Neural cell (in vitro differentiated cells): ENCODE data around the gene OSBPL8.

Source experiments
- EZH2 ChIP-seq: fragments of 200-600, 300-800 bp; shearing (Covaris generic), sonication (generic); IDR thresholded peaks from 2 replicates; pipeline ENCODE4 v1.6.1; 2014; ENCODE audit warnings: antibody characterized with exemption, low read length, borderline replicate concordance, mild to moderate bottlenecking; ENCODE audit not compliant: insufficient read depth, poor library complexity, severe bottlenecking
- MXI1 ChIP-seq: fragments of 450-650 bp; conservative IDR thresholded peaks from 2 replicates; pipeline ENCODE4 v1.6.1; 2014; ENCODE audit warnings: antibody characterized with exemption, mild to moderate bottlenecking; ENCODE audit not compliant: poor library complexity, severe bottlenecking
- POLR2AphosphoS5 ChIP-seq: IDR thresholded peaks from 2 replicates; pipeline ENCODE4 v1.6.1; 2012
- RAD21 ChIP-seq: fragments of 450-650 bp; conservative IDR thresholded peaks from 2 replicates; pipeline ENCODE4 v1.6.1; 2014; ENCODE audit warnings: antibody characterized with exemption, mild to moderate bottlenecking, moderate library complexity
- TAF1 ChIP-seq: IDR thresholded peaks from 2 replicates; pipeline ENCODE4 v1.6.1; 2012; ENCODE audit warnings: low read depth
- TF ChIP-seq, protein P1 (sequence below): fragments of 450-650 bp; IDR thresholded peaks from 2 replicates; pipeline ENCODE4 v1.5.1; 2014; ENCODE audit warnings: antibody characterized with exemption, mild to moderate bottlenecking, moderate library complexity; ENCODE audit not compliant: poor library complexity, severe bottlenecking
- TF ChIP-seq, protein P2 (sequence below): IDR thresholded peaks from 2 replicates; pipeline ENCODE4 v1.6.1; 2012; ENCODE audit warnings: borderline replicate concordance

DNA sequence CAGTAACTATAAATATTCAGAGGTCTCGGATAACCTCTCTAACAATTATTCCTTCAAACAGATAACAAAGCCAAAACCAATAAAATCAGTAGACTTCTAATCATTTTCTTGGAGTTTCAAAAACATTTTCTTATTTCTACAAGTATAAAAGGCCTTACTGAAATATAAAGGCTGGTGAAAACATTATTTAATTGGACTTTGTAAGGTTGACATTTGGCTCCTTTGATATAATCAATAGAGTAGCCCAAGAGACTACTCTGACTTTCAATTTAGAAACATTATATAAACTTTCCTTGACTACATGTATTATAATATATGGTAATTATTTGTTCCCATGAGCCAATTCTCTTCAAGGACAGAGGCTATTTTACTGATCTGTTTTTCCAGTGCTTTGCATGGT, 68.3 kb downstream of the OSBPL8 start:
- TF ChIP-seq POLR2AphosphoS5 (no peak), EZH2 (no peak), RAD21 (no peak), TAF1 (no peak), MXI1 (no peak)
- TF ChIP-seq, protein P1, sequence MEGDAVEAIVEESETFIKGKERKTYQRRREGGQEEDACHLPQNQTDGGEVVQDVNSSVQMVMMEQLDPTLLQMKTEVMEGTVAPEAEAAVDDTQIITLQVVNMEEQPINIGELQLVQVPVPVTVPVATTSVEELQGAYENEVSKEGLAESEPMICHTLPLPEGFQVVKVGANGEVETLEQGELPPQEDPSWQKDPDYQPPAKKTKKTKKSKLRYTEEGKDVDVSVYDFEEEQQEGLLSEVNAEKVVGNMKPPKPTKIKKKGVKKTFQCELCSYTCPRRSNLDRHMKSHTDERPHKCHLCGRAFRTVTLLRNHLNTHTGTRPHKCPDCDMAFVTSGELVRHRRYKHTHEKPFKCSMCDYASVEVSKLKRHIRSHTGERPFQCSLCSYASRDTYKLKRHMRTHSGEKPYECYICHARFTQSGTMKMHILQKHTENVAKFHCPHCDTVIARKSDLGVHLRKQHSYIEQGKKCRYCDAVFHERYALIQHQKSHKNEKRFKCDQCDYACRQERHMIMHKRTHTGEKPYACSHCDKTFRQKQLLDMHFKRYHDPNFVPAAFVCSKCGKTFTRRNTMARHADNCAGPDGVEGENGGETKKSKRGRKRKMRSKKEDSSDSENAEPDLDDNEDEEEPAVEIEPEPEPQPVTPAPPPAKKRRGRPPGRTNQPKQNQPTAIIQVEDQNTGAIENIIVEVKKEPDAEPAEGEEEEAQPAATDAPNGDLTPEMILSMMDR, result no peak
- TF ChIP-seq, protein P2, sequence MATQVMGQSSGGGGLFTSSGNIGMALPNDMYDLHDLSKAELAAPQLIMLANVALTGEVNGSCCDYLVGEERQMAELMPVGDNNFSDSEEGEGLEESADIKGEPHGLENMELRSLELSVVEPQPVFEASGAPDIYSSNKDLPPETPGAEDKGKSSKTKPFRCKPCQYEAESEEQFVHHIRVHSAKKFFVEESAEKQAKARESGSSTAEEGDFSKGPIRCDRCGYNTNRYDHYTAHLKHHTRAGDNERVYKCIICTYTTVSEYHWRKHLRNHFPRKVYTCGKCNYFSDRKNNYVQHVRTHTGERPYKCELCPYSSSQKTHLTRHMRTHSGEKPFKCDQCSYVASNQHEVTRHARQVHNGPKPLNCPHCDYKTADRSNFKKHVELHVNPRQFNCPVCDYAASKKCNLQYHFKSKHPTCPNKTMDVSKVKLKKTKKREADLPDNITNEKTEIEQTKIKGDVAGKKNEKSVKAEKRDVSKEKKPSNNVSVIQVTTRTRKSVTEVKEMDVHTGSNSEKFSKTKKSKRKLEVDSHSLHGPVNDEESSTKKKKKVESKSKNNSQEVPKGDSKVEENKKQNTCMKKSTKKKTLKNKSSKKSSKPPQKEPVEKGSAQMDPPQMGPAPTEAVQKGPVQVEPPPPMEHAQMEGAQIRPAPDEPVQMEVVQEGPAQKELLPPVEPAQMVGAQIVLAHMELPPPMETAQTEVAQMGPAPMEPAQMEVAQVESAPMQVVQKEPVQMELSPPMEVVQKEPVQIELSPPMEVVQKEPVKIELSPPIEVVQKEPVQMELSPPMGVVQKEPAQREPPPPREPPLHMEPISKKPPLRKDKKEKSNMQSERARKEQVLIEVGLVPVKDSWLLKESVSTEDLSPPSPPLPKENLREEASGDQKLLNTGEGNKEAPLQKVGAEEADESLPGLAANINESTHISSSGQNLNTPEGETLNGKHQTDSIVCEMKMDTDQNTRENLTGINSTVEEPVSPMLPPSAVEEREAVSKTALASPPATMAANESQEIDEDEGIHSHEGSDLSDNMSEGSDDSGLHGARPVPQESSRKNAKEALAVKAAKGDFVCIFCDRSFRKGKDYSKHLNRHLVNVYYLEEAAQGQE, result no peak
